ENCODE results near the gene PCOLCE2.

- TF ChIP-seq, protein P1, sequence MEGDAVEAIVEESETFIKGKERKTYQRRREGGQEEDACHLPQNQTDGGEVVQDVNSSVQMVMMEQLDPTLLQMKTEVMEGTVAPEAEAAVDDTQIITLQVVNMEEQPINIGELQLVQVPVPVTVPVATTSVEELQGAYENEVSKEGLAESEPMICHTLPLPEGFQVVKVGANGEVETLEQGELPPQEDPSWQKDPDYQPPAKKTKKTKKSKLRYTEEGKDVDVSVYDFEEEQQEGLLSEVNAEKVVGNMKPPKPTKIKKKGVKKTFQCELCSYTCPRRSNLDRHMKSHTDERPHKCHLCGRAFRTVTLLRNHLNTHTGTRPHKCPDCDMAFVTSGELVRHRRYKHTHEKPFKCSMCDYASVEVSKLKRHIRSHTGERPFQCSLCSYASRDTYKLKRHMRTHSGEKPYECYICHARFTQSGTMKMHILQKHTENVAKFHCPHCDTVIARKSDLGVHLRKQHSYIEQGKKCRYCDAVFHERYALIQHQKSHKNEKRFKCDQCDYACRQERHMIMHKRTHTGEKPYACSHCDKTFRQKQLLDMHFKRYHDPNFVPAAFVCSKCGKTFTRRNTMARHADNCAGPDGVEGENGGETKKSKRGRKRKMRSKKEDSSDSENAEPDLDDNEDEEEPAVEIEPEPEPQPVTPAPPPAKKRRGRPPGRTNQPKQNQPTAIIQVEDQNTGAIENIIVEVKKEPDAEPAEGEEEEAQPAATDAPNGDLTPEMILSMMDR (IDR thresholded peaks at IDR 0.05 in 8 of 11, conservative IDR thresholded peaks at IDR 0.05 in 3 of 11): no peak
- TF ChIP-seq POLR2A (IDR thresholded peaks at IDR 0.05): no peak
These were observed 71.0 kb downstream of the PCOLCE2 start for GRCh38 chr3:142817897-142818296.

Measured in spleen (tissue), 7 donors.